ENCODE measurements around the gene VWCE.

VWCE gene

GRCh38 chr11:61329871-61330270 lies 34.8 kb upstream of the VWCE start:
- no peak for DNase-seq

DNA sequence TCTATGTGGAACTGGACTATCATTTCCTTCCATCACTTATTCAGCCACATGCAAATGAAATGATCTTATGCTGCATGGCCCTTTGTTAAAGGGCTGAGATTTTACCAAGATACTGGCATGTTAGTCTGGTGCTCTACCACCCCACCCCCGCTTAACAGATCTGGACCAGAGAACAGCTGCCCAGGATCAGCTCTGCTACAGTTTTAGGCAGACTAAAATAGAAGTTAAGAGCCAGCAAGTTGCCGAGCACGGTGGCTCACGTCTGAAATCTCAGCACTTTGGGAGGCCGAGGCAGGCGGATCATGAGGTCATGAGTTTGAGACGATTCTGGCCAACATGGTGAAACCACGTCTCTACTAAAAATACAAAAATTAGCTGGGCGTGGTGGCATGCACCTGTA lies 33.2 kb upstream of the VWCE start:
- no peak for DNase-seq

- no peak for DNase-seq
These were observed 32.6 kb upstream of the VWCE start for GRCh38 chr11:61327669-61328071.

GRCh38 chr11:61325649-61326414 lies 30.7 kb upstream of the VWCE start:
- no peak for DNase-seq

- no peak for DNase-seq
These were observed 20.1 kb upstream of the VWCE start for GRCh38 chr11:61315260-61315659.

DNA sequence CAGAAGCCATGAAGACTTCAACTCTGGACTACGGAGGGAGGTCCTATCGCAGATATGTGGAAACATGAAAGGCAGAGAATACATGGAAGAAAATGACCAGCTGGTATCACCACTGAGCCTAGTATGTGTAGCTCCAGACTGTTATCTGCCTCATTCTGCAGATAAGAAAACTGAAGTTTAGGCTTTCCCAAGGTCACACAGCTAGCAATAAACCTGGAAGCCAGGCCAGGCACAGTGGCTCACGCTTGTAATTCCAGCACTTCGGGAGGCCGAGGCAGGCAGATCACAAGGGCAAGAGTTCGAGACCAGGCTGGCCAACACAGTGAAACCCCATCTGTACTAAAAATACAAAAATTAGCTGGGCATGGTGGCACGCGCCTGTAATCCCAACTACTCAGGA lies 15.6 kb upstream of the VWCE start:
- no peak for DNase-seq

GRCh38 chr11:61309739-61310138 lies 14.6 kb upstream of the VWCE start:
- no peak for DNase-seq

GRCh38 chr11:61309141-61309540 lies 14.0 kb upstream of the VWCE start:
- DNase-seq: no peak

DNA sequence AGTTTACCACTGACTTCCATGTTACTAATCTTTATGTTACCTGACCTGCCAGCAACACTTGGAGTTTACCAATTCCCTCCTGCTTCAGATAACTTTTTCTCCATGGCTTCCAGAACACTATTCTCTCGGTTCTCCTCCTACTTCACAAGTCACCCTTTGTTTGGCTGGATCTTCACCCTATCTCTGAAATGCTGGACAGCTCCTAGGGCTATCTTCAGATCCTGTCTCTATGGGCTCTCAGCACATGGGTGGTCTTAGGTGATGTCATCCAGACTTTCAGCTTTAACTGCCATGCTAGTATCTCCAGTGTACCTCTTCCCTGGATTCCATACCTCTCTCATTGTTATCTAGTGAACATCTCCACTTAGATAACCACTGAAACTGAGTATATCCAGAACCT lies 12.2 kb upstream of the VWCE start:
- DNase-seq: no peak

DNA sequence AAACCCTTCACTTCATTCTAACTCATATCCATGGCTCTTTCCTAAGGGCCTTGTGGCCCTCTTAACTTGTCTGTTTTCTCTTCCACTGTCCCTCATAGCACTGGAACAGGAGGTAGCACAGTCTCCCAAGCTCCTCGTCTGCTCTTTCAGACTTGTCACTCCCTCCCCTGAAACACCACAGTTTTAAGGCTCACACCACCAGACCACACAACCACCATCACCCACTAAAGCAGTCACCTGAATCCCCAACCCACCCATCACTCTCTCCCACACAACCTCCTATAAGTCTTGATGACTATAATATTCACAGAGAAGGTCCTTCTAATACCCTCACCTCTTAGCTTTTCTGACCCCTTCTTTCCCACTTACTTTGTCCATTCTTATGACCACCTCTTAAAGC lies 11.1 kb upstream of the VWCE start:
- DNase-seq: no peak

DNA sequence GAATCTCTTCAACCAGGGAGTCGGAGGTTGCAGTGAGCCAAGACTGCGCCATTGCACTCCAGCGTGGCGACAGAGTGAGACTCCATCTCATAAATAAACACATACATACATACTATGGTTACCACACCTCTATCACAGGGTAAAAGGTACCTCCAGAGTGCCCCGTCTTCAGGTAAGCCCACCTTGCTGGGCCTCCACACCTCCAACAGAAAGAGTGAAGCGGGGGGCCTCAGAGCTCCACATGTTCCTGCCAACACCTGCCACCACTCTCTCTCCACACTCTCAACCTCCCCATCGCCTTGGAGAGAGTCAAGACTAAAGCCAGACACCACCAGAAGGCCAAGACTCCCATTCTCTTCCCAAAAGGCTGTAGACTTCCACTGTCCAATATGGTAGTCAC lies 10.3 kb upstream of the VWCE start:
- no peak for DNase-seq

DNA sequence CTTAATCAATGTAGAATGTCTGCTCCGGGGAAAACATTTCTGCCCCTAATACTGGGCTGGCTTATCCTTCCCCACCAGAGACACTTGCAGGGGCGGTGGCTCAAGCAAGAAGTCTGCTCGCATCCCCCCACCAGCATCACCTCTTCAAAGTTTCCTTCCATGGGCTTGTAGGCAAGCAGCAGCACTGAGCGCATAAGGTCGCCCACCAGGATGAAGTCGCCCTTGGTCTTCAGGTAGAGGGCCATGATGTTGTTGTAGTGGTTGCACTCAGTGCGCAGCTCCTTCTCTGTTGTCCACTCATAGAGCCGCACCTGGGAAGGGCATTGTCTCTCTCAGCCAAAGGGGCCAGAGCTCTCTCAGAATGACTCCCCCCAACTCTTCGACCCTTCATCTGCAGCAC lies 8.6 kb upstream of the VWCE start:
- DNase-seq: no peak

DNA sequence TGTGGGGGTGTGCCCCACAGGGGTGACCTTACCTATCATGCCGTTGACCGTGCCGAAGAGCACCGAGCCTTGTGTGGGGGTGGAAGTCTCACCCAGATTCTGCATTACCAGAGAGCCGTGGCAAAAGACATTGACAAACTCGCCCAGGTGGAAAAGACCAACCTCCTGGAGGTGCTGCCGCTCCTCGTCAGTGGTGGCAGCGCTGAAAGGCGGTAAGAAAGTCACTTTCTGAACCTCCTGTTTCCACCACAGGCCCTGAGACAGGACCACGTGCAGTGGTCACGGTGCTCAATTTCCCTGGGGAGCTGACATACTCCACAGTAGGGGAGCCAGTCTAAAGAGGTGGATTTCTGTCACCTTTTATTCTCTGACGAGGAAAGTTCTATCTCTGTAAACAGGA lies 7.4 kb upstream of the VWCE start:
- no peak for DNase-seq

DNA sequence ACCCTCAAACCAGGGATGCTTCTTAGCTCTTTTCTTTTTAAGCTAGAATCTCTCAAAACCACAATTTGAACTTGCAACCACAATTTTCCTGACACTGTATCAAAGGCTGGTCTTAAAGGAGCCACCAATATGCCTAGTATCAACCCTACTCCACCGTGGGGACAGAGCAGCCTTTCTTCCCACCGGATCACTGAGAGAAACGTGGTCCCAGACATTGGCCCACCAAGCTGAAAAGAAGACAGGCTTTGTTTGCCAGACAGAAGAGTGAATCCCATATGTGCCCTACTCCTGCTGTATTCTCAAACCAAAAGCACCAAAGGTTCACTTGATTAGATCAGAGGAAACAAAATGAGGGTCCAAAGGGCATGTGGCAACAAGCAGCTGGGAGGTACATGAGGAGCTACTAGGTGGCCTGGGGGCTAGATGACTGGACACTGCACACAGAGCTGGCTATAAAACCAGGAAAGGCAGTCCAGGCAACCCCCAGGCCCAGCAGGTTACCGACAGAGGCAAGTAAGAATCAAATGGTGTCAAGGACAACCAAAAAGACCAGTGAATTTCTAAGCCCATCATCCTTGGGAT lies 3.6 kb upstream of the VWCE start:
- DNase-seq: no peak

- DNase-seq: no peak
These were observed 2.6 kb upstream of the VWCE start for GRCh38 chr11:61297746-61298145.

- no peak for DNase-seq
These were observed 2.2 kb upstream of the VWCE start for GRCh38 chr11:61297341-61297740.

GRCh38 chr11:61295596-61295926 lies 445 bp upstream of the VWCE start:
- peak; percentile 68 to 78 for DNase-seq

GRCh38 chr11:61293867-61294716 lies 1.0 kb downstream of the VWCE start:
- DNase-seq: peak; percentile 53 to 74

GRCh38 chr11:61292356-61292755 lies 2.8 kb downstream of the VWCE start:
- DNase-seq: no peak

GRCh38 chr11:61290905-61291690 lies 4.0 kb downstream of the VWCE start:
- DNase-seq: no peak

DNA sequence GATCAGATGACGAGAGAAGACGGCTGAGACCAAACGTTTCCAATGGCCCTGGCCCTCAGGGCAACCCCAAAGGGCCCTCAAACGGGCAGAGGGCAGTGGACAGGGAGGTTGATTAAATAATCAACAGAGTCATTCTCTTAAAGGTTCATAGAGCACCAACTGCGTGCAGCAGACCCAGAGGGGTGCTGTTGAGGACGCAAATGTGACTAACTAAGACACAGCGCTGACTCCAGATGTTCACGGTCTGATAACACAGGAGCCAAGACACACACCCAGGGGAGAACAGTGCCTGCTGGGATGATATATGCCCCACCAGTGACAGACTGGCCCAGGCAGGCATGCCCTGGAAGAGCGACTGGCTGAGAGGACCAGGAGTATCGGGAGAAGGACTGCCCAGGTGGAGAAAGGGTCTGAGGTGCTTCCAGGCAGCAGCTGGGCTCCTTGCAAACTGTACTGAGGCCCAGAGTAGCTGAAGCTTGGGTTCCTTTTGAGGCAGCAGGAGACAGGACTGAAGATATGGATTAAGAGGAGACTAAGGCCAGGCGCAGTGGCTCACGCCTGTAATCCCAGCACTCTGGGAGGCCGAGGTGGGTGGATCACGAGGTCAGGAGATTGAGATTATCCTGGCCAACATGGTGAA lies 7.7 kb downstream of the VWCE start:
- DNase-seq: no peak

DNA sequence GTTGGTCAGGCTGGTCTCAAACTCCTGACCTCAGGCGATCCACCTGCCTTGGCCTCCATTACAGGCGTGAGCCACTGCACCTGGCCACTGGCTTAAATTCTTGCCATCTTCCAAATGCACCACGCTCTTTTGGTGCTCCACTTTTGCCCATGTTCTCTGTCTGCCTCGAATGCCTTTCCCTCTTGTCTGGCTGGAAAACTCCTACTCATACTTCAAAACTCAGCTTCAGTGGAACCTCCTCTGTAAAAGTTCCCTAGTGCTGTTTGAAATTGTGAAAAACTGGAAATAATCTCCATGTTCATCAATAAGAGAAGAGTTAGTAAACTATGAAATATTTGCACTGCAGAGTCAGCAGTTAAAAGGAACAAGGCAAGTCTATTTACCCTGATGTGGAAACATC lies 11.5 kb downstream of the VWCE start:
- DNase-seq: no peak
